Motor neuron (in vitro differentiated cells): Measurements from ENCODE around the gene OGA. TPM values are rescaled to one million over a fixed set of nuclear protein-coding genes. Genes with fewer than 3 reads are reported as not detected.
A peak's percentile ranks its signal among the peaks of the same experiment; 100 is the strongest.
"Not testable (repeated sequence)": the region's sequence is repeated elsewhere in the genome, so short reads cannot be mapped to it uniquely, and the experiment has no call there.

Experiments
- ATAC-seq, 8 experiments: fragments of 200-7000 bp; cut with Tn5 transposase; replicated peaks in 6 of 8; 2 replicates each; pipeline ENCODE4 v1.8.0; 2021; ENCODE audit warnings: mild to moderate bottlenecking in 8 of 8, moderate library complexity in 8 of 8
- H3K27ac ChIP-seq, 2 donors: fragments of 250-450 bp; sonication (Bioruptor Pico); 2 replicates each; pipeline ENCODE4 v1.9.0; 2021; ENCODE audit warnings: antibody characterized with exemption in 2 of 2, mild to moderate bottlenecking in 2 of 2, moderate library complexity in 1 of 2
- H3K4me1 ChIP-seq, 2 donors: fragments of 250-450 bp; sonication (Bioruptor Pico); replicated peaks in 1 of 2; 2 replicates each; pipeline ENCODE4 v1.6.1; 2021; ENCODE audit warnings: antibody characterized with exemption in 2 of 2, mild to moderate bottlenecking in 2 of 2, moderate library complexity in 1 of 2
- H3K4me3 ChIP-seq, 5 donors: fragments of 250-450 bp; sonication (Bioruptor Pico); 2 replicates each; pipeline ENCODE4 v1.9.0; 2021; ENCODE audit warnings: antibody characterized with exemption in 5 of 5, mild to moderate bottlenecking in 5 of 5, moderate library complexity in 4 of 5
- WGBS, 10 experiments: fragments of 450-650 bp; shearing (Covaris generic); methylation state at CpG; one replicate each; pipeline ENCODE4 v1.0.0; 2022; 5-methylcytosine and 5-hydroxymethylcytosine counted together
- in situ Hi-C, 9 experiments: fragments of 400-800 bp; cut with MboI; loops; one replicate each; pipeline ENCODE4 v1.15.0; 2021; ENCODE audit warnings: low sequenced_read_pairs in 9 of 9, low pct_unique_long_range_greater_than_20kb in 2 of 9; ENCODE audit not compliant: unreplicated experiment in 9 of 9
- total RNA-seq, 8 experiments: library from RNA; unstranded; fragments of 300-600 nt; gene quantifications; 2 replicates each; pipeline versions ENCODE4 v1.2.3 to v1.2.4, GENCODE V29; 2022

The OGA gene
- total RNA-seq, 8 experiments from 2014 or later = 70.5 to 193 (median 171) TPM

DNA sequence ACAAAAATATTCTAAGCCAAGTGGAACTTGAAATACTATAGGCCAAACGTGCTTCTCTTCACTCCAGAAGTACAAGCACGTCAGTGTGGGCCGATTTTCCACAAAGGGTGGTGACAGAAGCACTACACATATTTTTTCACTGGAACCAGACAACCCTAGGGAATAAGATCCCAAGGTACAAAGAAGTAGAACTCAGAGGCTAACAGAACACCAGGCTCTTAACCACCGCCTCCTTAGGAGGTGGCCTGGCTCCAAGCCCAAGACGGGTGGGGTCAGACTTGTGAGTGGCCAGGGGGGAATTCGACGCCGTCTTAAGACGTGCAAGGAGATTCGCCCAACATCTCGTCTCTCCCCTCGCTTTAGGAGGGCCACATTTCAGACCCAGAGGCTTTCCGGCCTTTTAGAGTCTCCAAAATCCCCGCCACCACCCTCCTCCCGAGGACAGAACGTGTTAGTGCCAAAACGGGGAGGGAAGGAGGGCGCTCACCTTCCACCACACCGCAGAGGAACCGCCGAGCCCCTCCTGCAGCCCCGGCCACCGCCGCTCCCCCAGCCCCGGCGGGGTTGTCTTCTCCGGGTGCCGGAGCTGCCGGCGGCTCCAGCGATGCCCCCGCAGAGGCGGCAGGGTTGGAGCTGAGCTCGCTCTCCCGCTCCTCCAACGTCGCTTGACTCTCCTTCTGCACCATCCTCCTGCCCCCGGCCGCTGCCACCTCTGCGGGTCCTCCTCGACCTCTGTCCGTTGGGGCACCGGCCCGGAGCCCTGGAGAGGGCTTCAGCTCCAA, 716 bp downstream of the OGA start:
- Histone ChIP-seq H3K27ac (peak overlapping the region; percentile 97 to 98), H3K4me1 (peaks cover 11 to 17% of the 10 kb centered on the region in 2 donors), H3K4me3 (peak overlapping the region; percentile 76 to 94 (median 82))
- peak in 3 of 8 experiments; percentile 39 to 61 (median 40) for ATAC-seq
- 0 to 10% (median 0%) methylated on average over 1 to 12 of the region's 44 CpGs; no CpG with 5 or more reads in 3 of the 10 experiments for WGBS, 10 experiments
- in situ Hi-C loops = no loop called here

DNA sequence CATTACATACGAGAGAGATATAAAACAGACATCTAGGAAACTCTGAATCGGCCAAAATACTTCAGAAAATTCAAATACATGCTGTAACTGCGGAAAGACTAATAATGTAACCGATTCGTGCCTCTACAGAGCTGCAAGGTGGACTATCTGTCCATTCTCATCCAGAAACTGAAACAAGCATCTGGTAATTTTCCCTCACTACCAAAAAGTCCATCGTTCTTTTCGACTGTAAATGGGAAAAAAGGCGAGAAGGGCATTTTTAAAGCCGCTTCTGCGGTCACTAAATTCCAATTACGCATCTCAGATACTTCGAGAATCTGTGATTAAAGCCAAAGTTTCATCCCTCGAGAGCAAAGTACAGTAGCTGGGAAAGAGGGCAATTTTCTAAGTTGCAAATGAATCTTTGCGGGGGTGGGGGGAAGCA, 1.3 kb downstream of the OGA start:
- Histone ChIP-seq H3K4me1 (peaks cover 11 to 20% of the 10 kb centered on the region in 2 donors), H3K27ac (no peak overlapping the region), H3K4me3 (peak overlapping the region; percentile 76 to 94 (median 82))
- WGBS, 10 experiments = 0 to 18% (median 0%) methylated on average over 6 to 12 of the region's 14 CpGs
- ATAC-seq = no peak
- in situ Hi-C loops = no loop called here

DNA sequence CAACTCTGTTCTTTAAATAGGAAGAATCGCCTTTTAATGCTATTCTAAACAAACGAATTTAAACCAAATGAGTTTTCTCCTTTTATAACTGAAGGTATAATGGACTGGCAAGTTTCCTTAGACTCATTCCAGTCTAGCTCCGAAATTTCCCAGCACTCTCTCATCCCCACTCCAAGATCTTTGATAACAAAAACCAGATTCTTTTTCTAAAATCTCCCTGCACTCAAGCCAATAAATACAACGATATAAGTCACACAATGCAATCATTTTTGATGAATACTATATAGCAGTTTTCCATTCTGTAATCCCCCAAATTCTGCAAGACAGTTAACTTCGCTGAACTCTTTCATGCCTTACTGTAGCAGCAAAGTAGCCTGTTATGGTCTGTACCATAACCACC, 1.9 kb downstream of the OGA start:
- Histone ChIP-seq H3K4me3 (peak overlapping the region; percentile 76 to 94 (median 82)), H3K4me1 (peaks cover 11 to 20% of the 10 kb centered on the region in 2 donors), H3K27ac (no peak overlapping the region)
- ATAC-seq = no peak
- in situ Hi-C loops = no loop called here
- 0 to 3% (median 0%) methylated on average over 2 to 5 of the region's 5 CpGs for WGBS, 10 experiments

DNA sequence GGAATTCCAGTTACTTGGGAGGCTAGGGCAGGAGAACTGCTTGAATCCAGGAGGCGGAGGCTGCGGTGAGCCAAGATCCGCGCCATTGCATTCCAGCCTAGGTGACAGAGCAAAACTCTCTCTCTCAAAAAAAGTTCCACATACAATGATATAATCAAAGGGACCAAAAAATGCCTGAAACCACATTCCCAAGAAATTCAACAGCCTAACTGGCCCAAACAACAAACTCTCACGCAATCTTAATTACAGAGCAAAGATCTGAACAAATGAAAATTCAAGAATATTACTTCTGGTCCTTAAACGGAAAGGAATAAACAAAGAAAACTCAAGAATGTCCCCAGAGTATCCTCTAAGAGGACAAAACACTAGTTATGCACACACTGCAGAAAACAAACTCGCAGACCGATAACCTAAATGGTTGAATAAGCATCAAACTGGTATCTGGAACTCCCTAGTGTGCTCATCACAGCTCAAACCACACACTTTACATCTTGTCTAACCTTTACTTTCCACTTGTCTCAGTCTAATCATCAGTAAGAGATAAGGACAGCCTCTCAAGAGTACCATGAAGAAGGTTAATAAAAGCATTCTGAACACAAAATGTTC, 3.7 kb downstream of the OGA start:
- 62 to 95% (median 80%) methylated on average over 1 to 8 of the region's 8 CpGs; no CpG with 5 or more reads in 1 of the 10 experiments for WGBS, 10 experiments

DNA sequence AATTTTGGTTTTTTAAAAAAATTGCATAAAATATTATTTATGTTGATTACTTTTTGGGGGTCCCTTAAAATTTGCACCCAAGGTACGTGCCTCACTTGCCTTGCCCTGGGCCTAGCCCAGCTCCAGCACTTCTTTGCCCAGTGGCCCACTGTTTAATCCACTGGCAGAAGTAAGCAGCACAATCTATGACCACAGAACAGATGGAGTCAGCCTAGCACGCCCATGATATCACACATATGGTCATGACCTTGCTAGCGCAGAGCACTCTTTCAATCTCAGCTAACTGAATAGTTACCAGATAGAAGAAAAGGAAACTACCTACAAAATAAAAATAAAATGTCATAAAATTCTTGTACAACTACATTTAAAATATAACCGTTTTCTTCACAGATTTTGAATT, 5.6 kb downstream of the OGA start:
- H3K4me1 ChIP-seq = peaks cover 5 to 14% of the 10 kb centered on the region in 2 donors
- no peak overlapping the region for H3K4me3 ChIP-seq
- 50 to 100% (median 88%) methylated on average over 1 to 4 of the region's 4 CpGs for WGBS, 10 experiments
- H3K27ac ChIP-seq = no peak overlapping the region
- ATAC-seq = peak in 1 of 8 experiments; percentile 42
- in situ Hi-C loops = no loop called here

More for the DNA sequence above, 3.7 kb downstream of the OGA start:
- in situ Hi-C loops = no loop called here
- H3K27ac ChIP-seq = no peak overlapping the region
- peak overlapping the region; percentile 76 to 94 (median 82) for H3K4me3 ChIP-seq
- ATAC-seq = no peak
- peaks cover 8 to 17% of the 10 kb centered on the region in 2 donors for H3K4me1 ChIP-seq

DNA sequence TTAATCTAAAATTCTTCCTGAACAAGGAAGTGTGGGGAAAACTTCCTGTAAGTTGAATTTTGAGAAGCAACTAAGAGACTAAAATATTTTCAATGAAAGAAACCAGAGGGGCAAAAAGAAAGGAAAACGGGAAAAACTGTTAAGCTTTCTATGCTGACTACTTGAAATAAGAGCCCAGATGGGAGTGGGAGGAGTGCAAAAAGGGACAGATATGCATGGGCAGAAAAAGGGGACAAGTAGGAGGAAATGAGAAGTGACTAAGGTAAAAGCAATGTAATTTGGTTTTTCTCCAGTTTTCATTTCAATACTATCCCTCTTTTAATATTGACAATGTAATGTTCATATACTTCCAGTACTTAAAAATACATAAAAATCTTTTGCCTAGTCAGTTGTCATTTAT, 11.1 kb downstream of the OGA start:
- ATAC-seq = peak in 2 of 8 experiments; percentile 21 to 25
- H3K27ac ChIP-seq = no peak overlapping the region
- H3K4me3 ChIP-seq = no peak overlapping the region
- in situ Hi-C loops = no loop called here
- WGBS, 10 experiments = 36 to 100% (median 92%) methylated on average over 1 of the region's 1 CpG; no CpG with 5 or more reads in 1 of the 10 experiments
- H3K4me1 ChIP-seq = no peaks in the 10 kb centered on the region

DNA sequence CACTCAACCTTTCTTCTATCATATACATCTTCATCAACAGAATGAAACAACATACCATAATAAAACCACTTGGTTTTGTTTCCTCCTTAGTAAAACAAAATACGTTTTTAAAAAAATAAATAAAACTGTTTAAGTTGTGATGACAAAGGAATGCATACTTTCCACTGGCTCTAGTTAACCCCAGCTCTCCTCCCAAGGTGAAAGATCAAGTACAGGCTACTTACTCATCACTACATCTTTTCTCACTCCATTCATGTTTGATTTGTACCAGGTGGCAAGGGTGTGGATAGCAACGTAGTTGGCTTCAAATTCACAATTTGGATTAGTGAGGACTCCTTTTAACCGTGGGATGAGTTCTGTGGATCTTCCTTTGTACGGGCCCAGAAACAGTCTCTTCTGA, 14.7 kb downstream of the OGA start:
- Histone ChIP-seq H3K27ac (no peak overlapping the region), H3K4me1 (no peaks in the 10 kb centered on the region), H3K4me3 (no peak overlapping the region)
- in situ Hi-C loops = no loop called here
- ATAC-seq = no peak
- 19 to 100% (median 87%) methylated on average over 1 to 4 of the region's 4 CpGs for WGBS, 10 experiments

DNA sequence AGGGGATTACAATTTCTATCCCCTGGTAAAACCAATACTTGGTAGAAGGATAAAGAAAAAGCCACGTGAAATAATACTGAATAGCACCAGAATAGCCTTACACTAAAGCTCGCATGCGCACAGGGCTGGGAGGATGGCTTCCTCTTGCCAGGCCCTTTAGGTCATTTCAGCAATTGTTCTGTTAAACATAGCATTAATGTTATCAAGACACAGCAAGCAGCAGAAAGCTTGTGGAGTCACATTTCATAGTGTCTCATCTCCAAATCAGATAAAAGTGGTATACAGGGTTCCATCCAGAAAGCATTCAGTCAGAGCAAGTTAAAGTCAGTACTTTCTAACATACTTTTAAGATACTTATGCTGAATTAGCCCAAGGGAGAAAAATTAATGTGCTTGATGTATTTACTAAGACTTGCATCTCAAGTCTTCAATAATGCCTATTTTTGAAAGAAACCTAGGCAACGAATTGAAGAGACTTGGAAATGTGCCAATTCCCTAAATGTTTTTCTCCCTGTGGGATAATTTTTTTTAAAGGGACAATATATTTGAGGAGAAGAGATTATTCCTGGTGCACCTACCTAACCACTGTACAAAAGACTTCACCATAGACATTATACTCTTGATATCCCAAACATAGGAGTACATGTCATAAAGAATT, 20.7 kb downstream of the OGA start:
- no peaks in the 10 kb centered on the region for H3K4me1 ChIP-seq
- in situ Hi-C loops = loop anchor here in 4 of 9 experiments (25.0 kb wide), 2 partner anchors 185 to 585 kb away; no protein-coding TSS in a partner anchor
- H3K27ac ChIP-seq = no peak overlapping the region
- WGBS, 10 experiments = 76 to 100% (median 92%) methylated on average over 2 to 4 of the region's 4 CpGs
- no peak for ATAC-seq
- no peak overlapping the region for H3K4me3 ChIP-seq

DNA sequence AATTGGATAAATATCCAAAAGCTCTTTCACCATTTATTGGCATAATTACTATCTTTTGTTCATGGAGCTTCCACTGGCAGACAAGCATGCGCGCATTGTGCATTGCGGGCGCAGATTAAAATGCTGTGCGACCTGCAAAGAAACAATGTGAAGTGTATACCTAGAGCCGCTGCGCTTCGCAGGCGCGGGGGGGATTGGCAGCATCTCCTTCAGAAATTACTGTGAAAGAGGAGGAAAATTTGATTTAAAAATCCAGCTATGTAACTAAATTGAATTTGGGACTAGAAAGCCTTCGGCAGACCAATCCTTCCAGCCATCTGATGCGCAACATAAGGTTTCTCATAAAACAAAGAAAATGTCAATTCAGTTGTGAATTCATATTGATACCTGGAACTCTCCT, 24.7 kb downstream of the OGA start:
- Histone ChIP-seq H3K4me3 (no peak overlapping the region), H3K4me1 (no peaks in the 10 kb centered on the region), H3K27ac (no peak overlapping the region)
- in situ Hi-C loops = loop anchor here in 4 of 9 experiments (25.0 kb wide), 2 partner anchors 181 to 581 kb away; no protein-coding TSS in a partner anchor
- no peak for ATAC-seq
- 89 to 100% (median 97%) methylated on average over 4 to 12 of the region's 12 CpGs; no CpG with 5 or more reads in 1 of the 10 experiments for WGBS, 10 experiments

DNA sequence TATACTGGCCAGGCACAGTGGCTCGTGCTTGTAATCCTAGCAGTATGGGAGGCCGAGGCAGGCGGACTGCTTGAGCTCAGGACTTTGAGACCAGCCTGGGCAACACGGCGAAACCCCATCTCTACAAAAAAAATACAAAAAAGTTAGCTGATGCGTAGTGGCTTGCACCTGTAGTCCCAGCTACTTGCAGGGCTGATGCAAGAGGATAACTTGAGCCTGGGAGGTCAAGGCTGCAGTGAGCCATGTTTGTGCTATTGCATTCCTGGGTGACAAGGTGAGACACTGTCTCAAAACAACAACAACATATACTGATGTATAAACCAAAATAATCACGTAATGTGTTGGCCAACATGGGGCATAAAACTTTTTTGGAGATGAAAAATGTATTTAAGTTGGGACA, 28.6 kb downstream of the OGA start:
- in situ Hi-C loops = loop anchor here in 4 of 9 experiments (25.0 kb wide), 2 partner anchors 177 to 577 kb away; no protein-coding TSS in a partner anchor

DNA sequence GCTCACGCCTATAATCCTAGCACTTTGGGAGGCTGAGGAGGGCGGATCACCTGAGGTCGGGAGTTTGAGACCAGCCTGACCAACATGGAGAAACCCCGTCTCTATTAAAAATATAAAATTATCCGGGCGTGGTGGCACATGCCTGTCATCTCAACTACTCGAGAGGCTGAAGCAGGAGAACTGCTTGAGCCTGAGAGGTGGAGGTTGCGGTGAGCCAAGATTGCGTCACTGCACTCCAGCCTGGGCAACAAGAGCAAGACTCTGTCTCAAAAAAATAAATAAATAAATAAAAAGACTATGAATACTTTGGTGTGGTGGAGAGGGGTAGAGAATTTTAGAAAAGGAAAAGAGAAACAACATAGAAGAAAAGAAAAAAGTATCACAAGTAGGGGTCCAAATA, 29.0 kb downstream of the OGA start:
- in situ Hi-C loops = loop anchor here in 4 of 9 experiments (25.0 kb wide), 2 partner anchors 177 to 577 kb away; no protein-coding TSS in a partner anchor

More for the DNA sequence above, 28.6 kb downstream of the OGA start:
- Histone ChIP-seq H3K27ac (no peak overlapping the region), H3K4me3 (no peak overlapping the region), H3K4me1 (no peaks in the 10 kb centered on the region)
- ATAC-seq = no peak
- 78 to 100% (median 94%) methylated on average over 3 to 7 of the region's 7 CpGs; no CpG with 5 or more reads in 1 of the 10 experiments for WGBS, 10 experiments

DNA sequence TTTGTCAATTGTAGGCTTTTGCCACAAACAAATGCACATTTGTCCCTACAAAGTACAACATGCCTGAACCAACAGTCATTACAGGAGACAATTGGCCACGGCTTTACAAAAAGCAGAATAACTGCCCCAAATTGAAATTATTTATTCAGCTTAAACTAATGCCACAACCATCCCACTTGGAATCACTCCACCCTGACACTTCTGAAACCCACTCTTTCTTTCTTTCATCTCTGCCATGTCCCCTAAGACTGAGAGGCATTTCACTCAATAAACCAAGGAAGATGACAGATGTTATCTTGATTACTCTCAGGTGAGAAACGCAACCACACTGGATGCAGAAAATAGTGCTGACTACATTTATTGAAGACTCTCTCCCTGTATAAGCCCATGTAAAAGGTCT, 32.4 kb downstream of the OGA start:
- WGBS, 10 experiments = 38 to 100% (median 88%) methylated on average over 1 to 2 of the region's 2 CpGs; no CpG with 5 or more reads in 2 of the 10 experiments
- no peak for ATAC-seq
- Histone ChIP-seq H3K27ac (no peak overlapping the region), H3K4me1 (peaks cover 7 to 10% of the 10 kb centered on the region in 2 donors), H3K4me3 (no peak overlapping the region)
- in situ Hi-C loops = loop anchor here in 4 of 9 experiments (25.0 kb wide), 2 partner anchors 174 to 574 kb away; no protein-coding TSS in a partner anchor

More for the DNA sequence above, 29.0 kb downstream of the OGA start:
- not testable (repeated sequence) for H3K27ac ChIP-seq, ATAC-seq, H3K4me1 ChIP-seq, H3K4me3 ChIP-seq
- 80 to 100% (median 94%) methylated on average over 2 to 9 of the region's 9 CpGs; no CpG with 5 or more reads in 1 of the 10 experiments for WGBS, 10 experiments
